Spleen (tissue), 11 donors: ENCODE data around the gene RGS6. TPM values are rescaled to one million over a fixed set of nuclear protein-coding genes. Genes with fewer than 3 reads are reported as not detected.

Experiments used
- DNase-seq: peaks from one replicate; pipeline ENCODE4 v3.0.0-alpha.2; 2020
- H3K27ac ChIP-seq, 8 donors: fragments of 200-600 bp; sonication (generic) in 7 of 8; 1 replicate in 4 of 8; 2 replicates in 4 of 8; pipeline versions ENCODE4 v1.5.0 to v1.8.0; 2016 to 2021; ENCODE audit warnings: inconsistent platforms in 4 of 8, mild to moderate bottlenecking in 4 of 8, moderate library complexity in 1 of 8
- H3K27me3 ChIP-seq, 7 donors: fragments of 200-600 bp; sonication (generic) in 6 of 7; replicated peaks in 1 of 7; 1 replicate in 4 of 7; 2 replicates in 3 of 7; pipeline versions ENCODE4 v1.5.0 to v1.8.0; 2016 to 2021; ENCODE audit warnings: inconsistent platforms in 3 of 7, mild to moderate bottlenecking in 1 of 7
- H3K36me3 ChIP-seq, 6 donors: fragments of 200-600 bp; sonication (generic) in 5 of 6; 1 replicate in 4 of 6; 2 replicates in 2 of 6; pipeline versions ENCODE4 v1.5.0 to v1.8.0; 2016 to 2021; ENCODE audit warnings: inconsistent platforms in 2 of 6
- H3K4me1 ChIP-seq, 6 donors: fragments of 200-600 bp; sonication (generic) in 5 of 6; 1 replicate in 3 of 6; 2 replicates in 3 of 6; pipeline versions ENCODE4 v1.5.0 to v1.8.0; 2016 to 2021; ENCODE audit warnings: inconsistent platforms in 3 of 6
- H3K4me3 ChIP-seq, 8 donors: fragments of 200-600 bp; sonication (generic) in 7 of 8; 1 replicate in 4 of 8; 2 replicates in 4 of 8; pipeline versions ENCODE4 v1.5.0 to v1.8.0; 2016 to 2021; ENCODE audit warnings: inconsistent platforms in 4 of 8, mild to moderate bottlenecking in 4 of 8, moderate library complexity in 2 of 8
- H3K9me3 ChIP-seq, 8 donors: fragments of 200-600 bp; sonication (generic) in 7 of 8; 1 replicate in 4 of 8; 2 replicates in 4 of 8; pipeline versions ENCODE4 v1.5.0 to v1.8.0; 2016 to 2021; ENCODE audit warnings: inconsistent platforms in 4 of 8
- POLR2A ChIP-seq, 3 donors: fragments of 450-650 bp; IDR thresholded peaks; one replicate each; pipeline ENCODE4 v1.5.1; 2017; ENCODE audit warnings: antibody characterized with exemption in 3 of 3, mild to moderate bottlenecking in 1 of 3
- POLR2AphosphoS5 ChIP-seq, 3 donors: sonication (generic); formaldehyde crosslinking; IDR thresholded peaks; one replicate each; pipeline ENCODE4 v1.5.1; 2017; ENCODE audit warnings: antibody characterized with exemption in 3 of 3
- WGBS, 5 donors: extraction: QIAGEN DNeasy Blood & Tissue Kit in 3 of 5; methylation state at CpG; one replicate each; pipeline versions ENCODE4 v1.1.5 to v1.1.7; 2013 to 2018; 5-methylcytosine and 5-hydroxymethylcytosine counted together
- intact Hi-C: fragments of 100-400 bp; cut with DNase I; formaldehyde crosslinking; loops from one replicate; pipeline ENCODE4 v1.15.0; 2023; ENCODE audit warnings: low total_unique reads
- polyA plus RNA-seq, 3 donors: library from polyadenylated mRNA; stranded (reverse); fragments of 200-250 nt; gene quantifications; one replicate each; pipeline ENCODE4 v1.2.1, GENCODE V29; 2013
- total RNA-seq, 7 donors: library from RNA; depleted of rRNA in 3 of 7; stranded (reverse); fragments of >200 nt in 3 of 7; fragmentation: NEBNext Ultra II Directional in 4 of 7; extraction: Animal tissue kit (Norgen Biotek cat#: 25700) in 4 of 7; gene quantifications; one replicate each; pipeline versions ENCODE4 v1.1.0 to v1.2.1, GENCODE V29; 2016 to 2021
- TF ChIP-seq, protein P1 (sequence below), 11 experiments: fragments of 200-600 bp in 7 of 11; fragments of 450-650 bp in 4 of 11; sonication (generic) in 4 of 11; IDR thresholded peaks in 8 of 11; conservative IDR thresholded peaks in 3 of 11; 1 replicate in 7 of 11; 2 replicates in 4 of 11; pipeline versions ENCODE4 v1.4.0 to v1.8.0; 2016 to 2021; ENCODE audit warnings: antibody characterized with exemption in 11 of 11, inconsistent platforms in 4 of 11, mild to moderate bottlenecking in 1 of 11
- donor health status: healthy with polysubstance abuse.
- donor health status: DM: no; HTN: no; CAD: no; lungs with moderate emphysema.
- donor health status: DM: no; HTN: no; CAD: no.
- donor health status: Bipolar disorder and iron deficiency.
- donor health status: healthy.
- donor health status: DM: no; HTN: no; CAD: no.
- donor health status: DM: yes; HTN: yes; CAD: no.

The RGS6 gene
- total and polyA plus RNA-seq, 10 donors: 0.20 to 8.1 (median 2.3) TPM

DNA sequence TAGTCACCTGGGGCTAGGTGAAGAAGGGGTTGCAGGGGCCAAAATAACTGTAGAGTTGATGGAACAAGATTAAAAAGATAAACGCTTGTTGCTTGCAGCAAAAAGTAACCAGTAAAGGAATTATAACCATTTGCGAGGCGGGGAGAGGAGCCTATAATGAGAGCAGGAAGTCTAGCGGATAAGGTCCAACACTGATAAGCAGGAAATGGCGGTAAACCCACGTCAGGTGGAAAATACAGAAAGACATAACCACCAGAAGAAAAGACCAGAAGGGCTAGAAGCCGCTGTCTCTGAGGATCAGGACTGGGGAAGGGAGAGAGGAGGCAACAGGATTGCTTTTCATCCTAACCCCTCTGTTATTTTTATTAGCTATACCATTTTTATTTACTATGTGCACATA is 658.3 kb downstream of the RGS6 start:
- TF ChIP-seq POLR2A (IDR thresholded peaks at IDR 0.05) (no peak), POLR2AphosphoS5 (IDR thresholded peaks at IDR 0.05) (no peak)
- TF ChIP-seq, protein P1, sequence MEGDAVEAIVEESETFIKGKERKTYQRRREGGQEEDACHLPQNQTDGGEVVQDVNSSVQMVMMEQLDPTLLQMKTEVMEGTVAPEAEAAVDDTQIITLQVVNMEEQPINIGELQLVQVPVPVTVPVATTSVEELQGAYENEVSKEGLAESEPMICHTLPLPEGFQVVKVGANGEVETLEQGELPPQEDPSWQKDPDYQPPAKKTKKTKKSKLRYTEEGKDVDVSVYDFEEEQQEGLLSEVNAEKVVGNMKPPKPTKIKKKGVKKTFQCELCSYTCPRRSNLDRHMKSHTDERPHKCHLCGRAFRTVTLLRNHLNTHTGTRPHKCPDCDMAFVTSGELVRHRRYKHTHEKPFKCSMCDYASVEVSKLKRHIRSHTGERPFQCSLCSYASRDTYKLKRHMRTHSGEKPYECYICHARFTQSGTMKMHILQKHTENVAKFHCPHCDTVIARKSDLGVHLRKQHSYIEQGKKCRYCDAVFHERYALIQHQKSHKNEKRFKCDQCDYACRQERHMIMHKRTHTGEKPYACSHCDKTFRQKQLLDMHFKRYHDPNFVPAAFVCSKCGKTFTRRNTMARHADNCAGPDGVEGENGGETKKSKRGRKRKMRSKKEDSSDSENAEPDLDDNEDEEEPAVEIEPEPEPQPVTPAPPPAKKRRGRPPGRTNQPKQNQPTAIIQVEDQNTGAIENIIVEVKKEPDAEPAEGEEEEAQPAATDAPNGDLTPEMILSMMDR (IDR thresholded peaks at IDR 0.05 in 8 of 11, conservative IDR thresholded peaks at IDR 0.05 in 3 of 11): no peak
- Histone ChIP-seq H3K27ac (no peak overlapping the region), H3K4me3 (peak overlapping the region in 1 of 8 donors; percentile 11), H3K9me3 (peaks cover 0 to 11% (median 3%) of the 10 kb centered on the region in 8 donors), H3K4me1 (peaks cover 0 to 47% (median 15%) of the 10 kb centered on the region in 6 donors), H3K36me3 (no peaks in the 10 kb centered on the region), H3K27me3 (peaks cover 0 to 20% (median 0%) of the 10 kb centered on the region in 7 donors)
- DNase-seq: no peak
- intact Hi-C loops: no loop called here
- 12 to 32% (median 21%) methylated on average over 7 of the region's 7 CpGs for WGBS, 5 donors

DNA sequence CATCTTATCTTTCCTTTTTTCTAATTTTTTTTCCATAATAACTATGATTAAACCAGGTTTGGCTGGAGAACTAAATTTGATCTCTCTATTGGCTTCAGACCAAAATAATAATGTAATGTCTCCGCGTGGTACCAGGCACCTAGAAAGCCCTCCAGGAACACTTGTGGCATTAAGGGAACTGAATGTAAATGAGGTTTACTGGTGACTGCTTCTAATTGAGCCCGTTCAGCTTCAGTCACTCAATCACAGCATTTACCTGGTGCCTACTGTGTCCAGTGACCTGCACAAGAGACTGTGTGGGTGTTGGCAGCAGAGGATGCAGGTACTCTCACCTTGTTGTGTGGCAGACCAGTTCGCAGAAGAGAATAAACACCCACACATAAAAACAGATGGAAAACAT is 659.2 kb downstream of the RGS6 start:
- TF ChIP-seq POLR2A (IDR thresholded peaks at IDR 0.05) (no peak), POLR2AphosphoS5 (IDR thresholded peaks at IDR 0.05) (no peak)
- TF ChIP-seq, protein P1 (IDR thresholded peaks at IDR 0.05 in 8 of 11, conservative IDR thresholded peaks at IDR 0.05 in 3 of 11): no peak
- WGBS, 5 donors: 68 to 90% (median 81%) methylated on average over 4 of the region's 4 CpGs
- Histone ChIP-seq H3K4me3 (no peak overlapping the region), H3K4me1 (peaks cover 0 to 48% (median 15%) of the 10 kb centered on the region in 6 donors), H3K27ac (no peak overlapping the region), H3K9me3 (peaks cover 0 to 11% (median 3%) of the 10 kb centered on the region in 8 donors), H3K27me3 (peaks cover 0 to 27% (median 0%) of the 10 kb centered on the region in 7 donors), H3K36me3 (no peaks in the 10 kb centered on the region)
- intact Hi-C loops: no loop called here
- DNase-seq: no peak

DNA sequence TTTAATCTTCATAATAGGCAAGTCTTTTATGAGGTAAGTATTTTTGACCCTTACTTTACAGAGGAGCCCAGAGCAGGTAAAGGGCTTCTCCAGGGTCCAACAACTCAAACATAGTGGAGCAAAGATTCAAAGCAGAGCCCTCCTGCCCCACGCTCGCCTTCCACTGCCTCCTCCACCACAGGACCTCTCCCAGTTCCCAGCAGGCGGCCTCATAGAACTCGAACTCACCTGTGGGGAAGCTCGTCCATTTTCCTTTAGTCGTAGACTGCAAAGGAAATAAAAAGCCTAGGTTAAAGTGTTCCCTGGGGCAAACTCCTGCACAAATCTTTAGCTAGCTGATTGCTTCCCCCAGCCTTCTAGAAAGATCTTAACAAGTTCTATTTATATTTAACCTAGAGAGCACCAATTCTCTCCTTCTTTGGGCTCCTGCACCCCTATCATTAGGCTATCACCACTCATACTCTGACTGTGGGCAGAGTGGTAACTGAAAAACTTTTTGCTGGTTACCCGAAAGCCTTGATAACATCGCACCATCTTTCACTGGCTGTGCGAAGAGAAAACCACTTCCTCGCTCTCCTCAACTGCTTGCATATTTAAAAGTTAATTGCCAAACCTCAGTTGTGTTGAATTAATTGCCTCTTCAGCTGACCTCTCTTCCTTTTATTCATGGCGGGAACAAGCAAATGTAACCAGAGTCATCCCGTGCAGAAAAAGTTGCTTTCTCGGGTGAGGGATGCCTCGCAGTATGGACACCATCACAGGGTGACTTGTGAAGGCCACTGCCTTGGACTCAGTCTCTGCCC is 662.1 kb downstream of the RGS6 start:
- no peak for DNase-seq
- H3K27ac ChIP-seq: no peak overlapping the region
- no peak for TF ChIP-seq POLR2A (IDR thresholded peaks at IDR 0.05)
- TF ChIP-seq, protein P1 (IDR thresholded peaks at IDR 0.05 in 8 of 11, conservative IDR thresholded peaks at IDR 0.05 in 3 of 11): no peak
- no peak for TF ChIP-seq POLR2AphosphoS5 (IDR thresholded peaks at IDR 0.05)
- no peaks in the 10 kb centered on the region for H3K36me3 ChIP-seq
- peaks cover 0 to 56% (median 18%) of the 10 kb centered on the region in 6 donors for H3K4me1 ChIP-seq
- WGBS, 5 donors: 39 to 55% (median 48%) methylated on average over 14 of the region's 14 CpGs
- peaks cover 0 to 11% (median 3%) of the 10 kb centered on the region in 8 donors for H3K9me3 ChIP-seq
- H3K27me3 ChIP-seq: peaks cover 0 to 38% (median 0%) of the 10 kb centered on the region in 7 donors
- intact Hi-C loops: no loop called here
- H3K4me3 ChIP-seq: no peak overlapping the region

DNA sequence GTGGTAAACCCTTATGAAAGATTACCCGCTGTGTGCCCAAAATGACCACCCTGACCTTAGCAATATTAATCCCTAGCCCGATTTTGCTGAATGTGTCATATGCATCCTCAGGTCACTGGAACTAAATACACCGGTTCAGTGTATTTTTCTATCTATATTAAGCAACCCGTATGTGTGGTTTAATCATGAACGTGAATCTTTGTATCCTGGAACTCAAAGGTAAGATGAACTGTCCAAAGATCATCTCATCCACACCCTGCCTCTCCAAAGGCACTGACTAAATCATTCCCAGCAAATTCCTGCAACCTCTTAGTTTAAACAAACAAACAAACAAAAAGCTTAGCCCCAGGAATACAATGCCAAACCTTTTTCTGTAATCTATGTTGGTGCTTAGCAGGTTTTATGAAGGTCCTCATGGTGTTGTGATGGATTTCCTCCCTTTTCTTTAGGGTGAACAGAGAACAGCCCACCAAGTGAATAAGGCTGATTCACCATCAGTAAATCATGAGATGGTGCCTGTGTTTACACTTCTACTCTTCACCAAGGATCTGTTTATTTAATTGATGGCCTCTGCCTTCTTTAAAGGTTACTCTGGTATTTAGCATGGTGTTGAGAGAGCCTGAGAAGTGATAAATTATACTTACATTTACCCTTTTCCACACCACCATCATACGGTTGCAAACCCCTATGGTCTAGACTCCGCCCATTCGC is 663.1 kb downstream of the RGS6 start:
- 91 to 94% (median 94%) methylated on average over 8 of the region's 8 CpGs for WGBS, 5 donors
- Histone ChIP-seq H3K36me3 (no peaks in the 10 kb centered on the region), H3K4me1 (peaks cover 0 to 51% (median 15%) of the 10 kb centered on the region in 6 donors), H3K27ac (no peak overlapping the region), H3K9me3 (peaks cover 0 to 2% (median 0%) of the 10 kb centered on the region in 8 donors), H3K27me3 (peaks cover 0 to 46% (median 0%) of the 10 kb centered on the region in 7 donors), H3K4me3 (no peak overlapping the region)
- intact Hi-C loops: no loop called here
- DNase-seq: no peak
- no peak for TF ChIP-seq POLR2AphosphoS5 (IDR thresholded peaks at IDR 0.05)
- TF ChIP-seq, protein P1 (IDR thresholded peaks at IDR 0.05 in 8 of 11, conservative IDR thresholded peaks at IDR 0.05 in 3 of 11): no peak
- no peak for TF ChIP-seq POLR2A (IDR thresholded peaks at IDR 0.05)
